Neural cell (in vitro differentiated cells): ENCODE results near the gene CEACAM4.

Experiments used
- CTCF ChIP-seq: fragments of 450-650 bp; IDR thresholded peaks from 2 replicates; pipeline ENCODE4 v1.5.1; 2014; ENCODE audit warnings: antibody characterized with exemption, mild to moderate bottlenecking, moderate library complexity; ENCODE audit not compliant: poor library complexity, severe bottlenecking
- EP300 ChIP-seq: fragments of 450-650 bp; conservative IDR thresholded peaks from 2 replicates; pipeline ENCODE4 v1.6.1; 2014; ENCODE audit warnings: antibody characterized with exemption, mild to moderate bottlenecking, moderate library complexity; ENCODE audit not compliant: poor library complexity, severe bottlenecking
- TAF1 ChIP-seq: IDR thresholded peaks from 2 replicates; pipeline ENCODE4 v1.6.1; 2012; ENCODE audit warnings: low read depth

DNA sequence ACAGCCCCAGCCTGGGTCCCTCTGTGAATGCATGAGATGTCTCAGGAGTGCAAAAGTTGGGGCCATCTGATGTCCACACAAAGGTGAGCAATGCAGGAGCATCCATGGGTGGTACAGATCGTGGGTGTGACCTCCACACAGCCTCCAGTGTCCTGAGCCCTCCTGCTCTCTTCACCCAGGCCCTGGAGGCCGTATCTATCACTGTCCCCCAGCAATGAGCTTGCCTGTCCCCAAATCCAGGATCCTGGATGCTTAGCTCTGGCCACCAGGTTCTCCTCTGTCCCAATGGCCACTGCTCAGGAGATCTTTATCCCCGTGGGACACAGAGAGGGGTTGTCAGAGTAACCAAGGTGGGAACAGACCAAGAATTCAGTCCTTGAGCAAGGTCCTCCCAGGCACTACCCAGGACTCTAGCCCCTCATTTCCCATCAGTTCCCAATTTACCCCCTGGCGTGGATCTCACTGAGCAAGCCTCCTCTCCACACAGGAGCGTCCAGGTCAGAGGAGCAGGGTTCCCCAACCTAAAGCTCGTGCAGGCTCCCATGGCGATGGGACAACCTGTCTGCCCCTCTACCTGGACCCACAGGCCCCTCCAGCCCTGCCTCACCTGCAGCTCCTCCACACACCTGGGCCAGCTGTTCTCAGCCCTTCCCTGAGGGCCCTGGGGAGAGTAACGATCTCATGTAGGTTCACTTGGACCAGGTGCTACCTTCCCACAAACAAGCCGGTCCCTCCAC lies 39.6 kb downstream of the CEACAM4 start:
- no peak for TF ChIP-seq CTCF
- no peak for TF ChIP-seq TAF1
- no peak for TF ChIP-seq EP300
